HepG2 (cell line): ENCODE measurements around the gene SLC38A9. TPM values are rescaled to one million over a fixed set of nuclear protein-coding genes. Genes with fewer than 3 reads are reported as not detected.
A peak's percentile ranks its signal among the peaks of the same experiment; 100 is the strongest.

Source experiments
- ATF4 ChIP-seq, 2 experiments: fragments of 450-650 bp in 1 of 2; sonication (generic) in 1 of 2; formaldehyde crosslinking; IDR thresholded peaks; 2 replicates each; pipeline versions ENCODE4 v1.5.0 to v1.8.0; 2020 to 2022; ENCODE audit warnings: mild to moderate bottlenecking in 1 of 2, missing genetic modification reagents in 1 of 2
- ERF ChIP-seq: IDR thresholded peaks from 2 replicates; pipeline ENCODE4 v1.6.1; 2018; ENCODE audit warnings: missing biosample characterization, missing genetic modification reagents
- GATA4 ChIP-seq: sonication (generic); IDR thresholded peaks from 2 replicates; pipeline ENCODE4 v1.6.1; 2016; ENCODE audit warnings: antibody characterized with exemption, low read depth, borderline replicate concordance
- HNF1B ChIP-seq: sonication (generic); formaldehyde crosslinking; IDR thresholded peaks from 2 replicates; pipeline ENCODE4 v1.5.1; 2020; ENCODE audit warnings: mild to moderate bottlenecking, moderate library complexity, missing genetic modification reagents
- ISX ChIP-seq: sonication (generic); formaldehyde crosslinking; conservative IDR thresholded peaks from 2 replicates; pipeline ENCODE4 v1.5.0; 2020; ENCODE audit warnings: missing genetic modification reagents
- JUND ChIP-seq: sonication (generic); formaldehyde crosslinking; IDR thresholded peaks from 2 replicates; pipeline ENCODE4 v1.8.0; 2022; ENCODE audit warnings: mild to moderate bottlenecking, missing genetic modification reagents
- NFRKB ChIP-seq: fragments of 450-650 bp; IDR thresholded peaks from 2 replicates; pipeline ENCODE4 v1.6.1; 2017
- NONO ChIP-seq, 2 experiments: fragments of 450-650 bp in 1 of 2; sonication (generic) in 1 of 2; formaldehyde crosslinking in 1 of 2; IDR thresholded peaks in 1 of 2; conservative IDR thresholded peaks in 1 of 2; 2 replicates each; pipeline versions ENCODE4 v1.6.1 to v1.8.0; 2017 to 2022; ENCODE audit warnings: mild to moderate bottlenecking in 1 of 2, missing genetic modification reagents in 1 of 2, moderate library complexity in 1 of 2
- PAXIP1 ChIP-seq: sonication (generic); formaldehyde crosslinking; conservative IDR thresholded peaks from 2 replicates; pipeline ENCODE4 v1.4.0; 2020; ENCODE audit warnings: mild to moderate bottlenecking, missing genetic modification reagents, moderate library complexity
- POLR2AphosphoS5 ChIP-seq: IDR thresholded peaks from 2 replicates; pipeline ENCODE4 v1.6.1; 2012; ENCODE audit warnings: low read depth, low read length
- RBM22 ChIP-seq: fragments of 200-400 bp; formaldehyde crosslinking; optimal IDR thresholded peaks from 2 replicates; pipeline ENCODE3; 2017; ENCODE audit warnings: mild to moderate bottlenecking, low read length, moderate library complexity
- ZNF101 ChIP-seq: sonication (generic); formaldehyde crosslinking; IDR thresholded peaks from 2 replicates; pipeline ENCODE4 v1.4.0; 2020; ENCODE audit warnings: mild to moderate bottlenecking, low read depth, missing genetic modification reagents, borderline replicate concordance
- ZNF552 ChIP-seq: sonication (generic); formaldehyde crosslinking; IDR thresholded peaks from 2 replicates; pipeline ENCODE4 v1.9.0; 2022; ENCODE audit warnings: missing genetic modification reagents, mild to moderate bottlenecking, borderline replicate concordance
- ZNF556 ChIP-seq: sonication (generic); formaldehyde crosslinking; IDR thresholded peaks from 2 replicates; pipeline ENCODE4 v1.4.0; 2020; ENCODE audit warnings: mild to moderate bottlenecking, missing genetic modification reagents, borderline replicate concordance
- ZNF616 ChIP-seq: sonication (generic); formaldehyde crosslinking; IDR thresholded peaks from 2 replicates; pipeline ENCODE4 v1.5.0; 2020; ENCODE audit warnings: low read depth, mild to moderate bottlenecking, missing genetic modification reagents
- ZSCAN31 ChIP-seq: sonication (generic); formaldehyde crosslinking; IDR thresholded peaks from 2 replicates; pipeline ENCODE4 v1.5.0; 2020; ENCODE audit warnings: low read depth, mild to moderate bottlenecking, missing genetic modification reagents
- polyA plus RNA-seq, 8 experiments: library from polyadenylated mRNA; depleted of rRNA in 3 of 8; stranded (reverse) in 7 of 8; unstranded in 1 of 8; fragments of >200 nt; fragmentation: Illumina TruSeq in 4 of 8; extraction: Trizol in 4 of 8; gene quantifications; 2 replicates each; pipeline versions ENCODE4 v1.2.1 to v1.2.3, GENCODE V29; 2011 to 2016; ENCODE audit warnings: low read depth in 4 of 8, missing spikeins in 1 of 8, mixed read lengths in 1 of 8; ENCODE audit not compliant: insufficient read depth in 1 of 8
- total RNA-seq, 5 experiments: library from RNA; depleted of rRNA; stranded (reverse); fragments of >200 nt; fragmentation: Illumina TruSeq; extraction: Trizol; gene quantifications; 2 replicates each; pipeline ENCODE4 v1.2.3, GENCODE V29; 2016; ENCODE audit warnings: low read depth in 1 of 5
- TF ChIP-seq, protein P1 (sequence below): sonication (generic); formaldehyde crosslinking; IDR thresholded peaks from 2 replicates; pipeline ENCODE4 v1.9.0; 2022; ENCODE audit warnings: low read depth, missing genetic modification reagents
- TF ChIP-seq, protein P2 (sequence below): sonication (generic); formaldehyde crosslinking; IDR thresholded peaks from 2 replicates; pipeline ENCODE4 v1.8.0; 2022; ENCODE audit warnings: missing genetic modification reagents, mild to moderate bottlenecking, borderline replicate concordance

Gene SLC38A9
- total and polyA plus RNA-seq, 2 of the 13 experiments (the other 11 are each of a cell fraction or from before 2014, with no cell fraction given), result 19.3 to 36.0 TPM

DNA sequence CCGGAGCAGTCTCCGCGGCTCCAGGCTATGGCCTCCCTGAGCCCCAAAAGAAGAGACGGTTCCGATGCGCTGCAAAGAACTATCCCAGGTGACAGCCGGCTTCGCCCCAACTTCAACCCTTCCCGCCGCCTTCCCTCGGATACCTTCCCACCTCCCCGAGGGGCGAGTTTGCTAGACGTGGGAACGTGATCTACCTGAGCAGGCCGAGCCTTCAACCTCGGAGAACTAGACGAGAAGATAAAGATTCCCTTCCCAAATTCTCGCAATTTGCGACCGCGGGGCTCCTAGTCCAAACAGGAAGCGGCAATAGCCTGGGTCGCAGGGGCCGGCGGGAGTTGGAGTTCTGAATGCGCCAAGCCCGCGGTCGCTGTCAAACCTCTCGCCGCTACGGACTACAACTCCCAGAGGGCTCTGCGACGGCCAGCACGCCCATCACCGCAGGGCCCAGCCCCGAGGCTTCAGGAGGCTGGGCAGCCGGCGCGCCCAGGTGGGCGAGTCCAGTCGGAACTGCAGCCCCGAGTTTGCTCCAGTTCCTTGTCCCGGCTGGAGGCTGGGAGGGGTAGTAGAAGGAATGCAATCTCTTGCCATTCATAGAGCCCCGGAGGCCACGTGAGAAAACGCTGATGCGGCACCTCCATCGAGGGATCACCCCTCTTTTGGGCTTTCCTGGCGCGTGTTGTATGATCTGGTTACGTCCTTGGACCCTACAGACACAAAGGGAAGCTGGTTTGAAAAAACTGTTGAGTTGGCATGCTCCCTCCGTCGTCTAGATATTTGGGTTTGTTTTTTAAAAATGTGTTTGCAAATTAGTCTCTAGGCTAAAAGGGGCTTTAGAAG lies at the start of gene SLC38A9 (continued):
- TF ChIP-seq PAXIP1 (0 out of 2 replicates have a peak, but pooled peaks have one; percentile 41), ERF (CRISPR knock-in tag) (peak; percentile 72; the same call in 1 of the 2 replicates), NONO (IDR thresholded peaks at IDR 0.05) (no peak), NONO (CRISPR knock-in tag; conservative IDR thresholded peaks at IDR 0.05) (peak; percentile 45; the same call in 1 of the 2 replicates), NFRKB (no peak), ZNF616 (CRISPR knock-in tag) (0 out of 2 replicates have a peak, but pooled peaks have one; percentile 46), ZNF101 (no peak), ISX (CRISPR knock-in tag) (no peak), HNF1B (peak; percentile 64; the same call in 1 of the 2 replicates), ATF4 (CRISPR knock-in tag; IDR thresholded peaks at IDR 0.05) (0 out of 4 replicates have a peak, but pooled peaks of 1 of the 2 experiments have one; percentile 13), ZNF552 (no peak), JUND (0 out of 2 replicates have a peak, but pooled peaks have one; percentile 40), RBM22 (no peak), ZSCAN31 (CRISPR knock-in tag) (no peak), POLR2AphosphoS5 (peak; percentile 87), GATA4 (peak; percentile 68; the same call in 1 of the 2 replicates), ZNF556 (CRISPR knock-in tag) (peak; percentile 27; the same call in 1 of the 2 replicates)
- TF ChIP-seq, protein P1, sequence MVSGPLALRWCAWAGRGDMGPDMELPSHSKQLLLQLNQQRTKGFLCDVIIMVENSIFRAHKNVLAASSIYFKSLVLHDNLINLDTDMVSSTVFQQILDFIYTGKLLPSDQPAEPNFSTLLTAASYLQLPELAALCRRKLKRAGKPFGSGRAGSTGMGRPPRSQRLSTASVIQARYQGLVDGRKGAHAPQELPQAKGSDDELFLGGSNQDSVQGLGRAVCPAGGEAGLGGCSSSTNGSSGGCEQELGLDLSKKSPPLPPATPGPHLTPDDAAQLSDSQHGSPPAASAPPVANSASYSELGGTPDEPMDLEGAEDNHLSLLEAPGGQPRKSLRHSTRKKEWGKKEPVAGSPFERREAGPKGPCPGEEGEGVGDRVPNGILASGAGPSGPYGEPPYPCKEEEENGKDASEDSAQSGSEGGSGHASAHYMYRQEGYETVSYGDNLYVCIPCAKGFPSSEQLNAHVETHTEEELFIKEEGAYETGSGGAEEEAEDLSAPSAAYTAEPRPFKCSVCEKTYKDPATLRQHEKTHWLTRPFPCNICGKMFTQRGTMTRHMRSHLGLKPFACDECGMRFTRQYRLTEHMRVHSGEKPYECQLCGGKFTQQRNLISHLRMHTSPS (CRISPR knock-in tag), result peak; percentile 39; the same call in 1 of the 2 replicates
- TF ChIP-seq, protein P2, sequence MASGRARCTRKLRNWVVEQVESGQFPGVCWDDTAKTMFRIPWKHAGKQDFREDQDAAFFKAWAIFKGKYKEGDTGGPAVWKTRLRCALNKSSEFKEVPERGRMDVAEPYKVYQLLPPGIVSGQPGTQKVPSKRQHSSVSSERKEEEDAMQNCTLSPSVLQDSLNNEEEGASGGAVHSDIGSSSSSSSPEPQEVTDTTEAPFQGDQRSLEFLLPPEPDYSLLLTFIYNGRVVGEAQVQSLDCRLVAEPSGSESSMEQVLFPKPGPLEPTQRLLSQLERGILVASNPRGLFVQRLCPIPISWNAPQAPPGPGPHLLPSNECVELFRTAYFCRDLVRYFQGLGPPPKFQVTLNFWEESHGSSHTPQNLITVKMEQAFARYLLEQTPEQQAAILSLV (CRISPR knock-in tag), result 0 out of 2 replicates have a peak, but pooled peaks have one; percentile 76
